WTC11 (cell line): Measurements from ENCODE around the gene PRDM12. TPM values are rescaled to one million over a fixed set of nuclear protein-coding genes. Genes with fewer than 3 reads are reported as not detected.

Experiments used
- ATAC-seq: fragments of 200-7000 bp; cut with Tn5 transposase; 2 replicates; pipeline ENCODE4 v1.10.0; 2021; ENCODE audit warnings: mild to moderate bottlenecking, moderate library complexity
- CTCF ChIA-PET: fragments of 300-600 bp; sonication (Branson Sonifier 250); formaldehyde crosslinking; loops from one replicate; lab custom pipeline; 2021; ENCODE audit warnings: antibody characterized with exemption; lab: Charles Lee
- POLR2A ChIA-PET: fragments of 350-600 bp; sonication (Branson Sonifier 250); formaldehyde crosslinking; loops from one replicate; lab custom pipeline; 2021; ENCODE audit warnings: antibody characterized with exemption; lab: Charles Lee
- DNase-seq: peaks from one replicate; pipeline ENCODE4 v3.0.0; 2021; ENCODE audit warnings: low spot score
- H3K27ac Mint-ChIP-seq: 2 replicates; pipeline ENCODE4 v1.8.0; 2021; ENCODE audit warnings: mixed read lengths
- H3K27me3 Mint-ChIP-seq: 2 replicates; pipeline ENCODE4 v1.8.0; 2021; ENCODE audit warnings: low read depth, mild to moderate bottlenecking, moderate library complexity, mixed read lengths
- H3K36me3 Mint-ChIP-seq: 2 replicates; pipeline ENCODE4 v1.8.0; 2021; ENCODE audit warnings: mixed read lengths
- H3K4me1 Mint-ChIP-seq: 2 replicates; pipeline ENCODE4 v1.8.0; 2022; ENCODE audit warnings: mixed read lengths
- H3K4me3 Mint-ChIP-seq: 2 replicates; pipeline ENCODE4 v1.8.0; 2021; ENCODE audit warnings: mild to moderate bottlenecking, moderate library complexity, mixed read lengths
- H3K9me3 Mint-ChIP-seq: 2 replicates; pipeline ENCODE4 v1.8.0; 2021; ENCODE audit warnings: mixed read lengths
- CREM ChIP-seq: sonication (generic); formaldehyde crosslinking; IDR thresholded peaks from 2 replicates; pipeline ENCODE4 v1.8.1; 2022; ENCODE audit warnings: mild to moderate bottlenecking, missing genetic modification reagents, moderate library complexity
- FOXJ3 ChIP-seq: sonication (generic); formaldehyde crosslinking; IDR thresholded peaks from 2 replicates; pipeline ENCODE4 v1.9.0; 2021; ENCODE audit warnings: missing genetic modification reagents, mild to moderate bottlenecking, borderline replicate concordance
- GABPB1 ChIP-seq: sonication (generic); formaldehyde crosslinking; IDR thresholded peaks from 2 replicates; pipeline ENCODE4 v1.8.1; 2023; ENCODE audit warnings: mild to moderate bottlenecking, missing genetic modification reagents
- HMGA2 ChIP-seq: fragments of 250-450 bp; sonication (Bioruptor Pico); IDR thresholded peaks from 2 replicates; pipeline ENCODE4 v1.4.0; 2021; ENCODE audit warnings: mild to moderate bottlenecking, moderate library complexity
- NR1H2 ChIP-seq: sonication (generic); formaldehyde crosslinking; IDR thresholded peaks from 2 replicates; pipeline ENCODE4 v1.9.0; 2021; ENCODE audit warnings: mild to moderate bottlenecking, moderate library complexity, missing genetic modification reagents
- SMAD3 ChIP-seq: sonication (generic); formaldehyde crosslinking; IDR thresholded peaks from 2 replicates; pipeline ENCODE4 v1.8.0; 2022; ENCODE audit warnings: missing genetic modification reagents, mild to moderate bottlenecking, borderline replicate concordance
- ZNF263 ChIP-seq: sonication (generic); formaldehyde crosslinking; IDR thresholded peaks from 2 replicates; pipeline ENCODE4 v1.8.1; 2022; ENCODE audit warnings: low read depth, mild to moderate bottlenecking, moderate library complexity, missing genetic modification reagents
- ZNF317 ChIP-seq: sonication (generic); formaldehyde crosslinking; IDR thresholded peaks from 2 replicates; pipeline ENCODE4 v1.8.1; 2023; ENCODE audit warnings: low read depth, mild to moderate bottlenecking, moderate library complexity, missing genetic modification reagents, borderline replicate concordance
- ZNF416 ChIP-seq: fragments of 250-450 bp; sonication (Bioruptor Pico); IDR thresholded peaks from 2 replicates; pipeline ENCODE4 v1.9.0; 2021; ENCODE audit warnings: mild to moderate bottlenecking, inconsistent platforms
- ZNF423 ChIP-seq: fragments of 250-450 bp; sonication (Bioruptor Pico); IDR thresholded peaks from 2 replicates; pipeline ENCODE4 v2.1.2; 2022; ENCODE audit warnings: mild to moderate bottlenecking, moderate library complexity
- total RNA-seq: library from RNA; stranded (reverse); gene quantifications from 3 replicates; pipeline ENCODE4 v1.2.3, GENCODE V29; 2021
- TF ChIP-seq, protein P1 (sequence below): fragments of 250-450 bp; sonication (Bioruptor Pico); IDR thresholded peaks from 2 replicates; pipeline ENCODE4 v2.1.2; 2022; ENCODE audit warnings: mild to moderate bottlenecking, moderate library complexity
- TF ChIP-seq, protein P2 (sequence below): fragments of 250-450 bp; sonication (Bioruptor Pico); IDR thresholded peaks from 2 replicates; pipeline ENCODE4 v1.8.0; 2021; ENCODE audit warnings: mild to moderate bottlenecking
- TF ChIP-seq, protein P3 (sequence below): fragments of 250-450 bp; sonication (Bioruptor Pico); IDR thresholded peaks from 2 replicates; pipeline ENCODE4 v1.9.0; 2021; ENCODE audit warnings: mild to moderate bottlenecking
- TF ChIP-seq, protein P4 (sequence below): sonication (generic); formaldehyde crosslinking; IDR thresholded peaks from 2 replicates; pipeline ENCODE4 v1.8.1; 2023; ENCODE audit warnings: mild to moderate bottlenecking, missing genetic modification reagents
- TF ChIP-seq, protein P5 (sequence below): fragments of 250-450 bp; sonication (Bioruptor Pico); IDR thresholded peaks from 2 replicates; pipeline ENCODE4 v1.9.0; 2021; ENCODE audit warnings: moderate library complexity, mild to moderate bottlenecking, inconsistent platforms, borderline replicate concordance
- TF ChIP-seq, protein P6 (sequence below): sonication (generic); formaldehyde crosslinking; IDR thresholded peaks from 2 replicates; pipeline ENCODE4 v1.8.1; 2023; ENCODE audit warnings: mild to moderate bottlenecking, missing genetic modification reagents, moderate library complexity
- TF ChIP-seq, protein P7 (sequence below): sonication (generic); formaldehyde crosslinking; IDR thresholded peaks from 2 replicates; pipeline ENCODE4 v1.8.0; 2022; ENCODE audit warnings: mild to moderate bottlenecking, missing genetic modification reagents

Gene PRDM12
- total RNA-seq, 1 experiment from 2014 or later, result 0.09 TPM

DNA sequence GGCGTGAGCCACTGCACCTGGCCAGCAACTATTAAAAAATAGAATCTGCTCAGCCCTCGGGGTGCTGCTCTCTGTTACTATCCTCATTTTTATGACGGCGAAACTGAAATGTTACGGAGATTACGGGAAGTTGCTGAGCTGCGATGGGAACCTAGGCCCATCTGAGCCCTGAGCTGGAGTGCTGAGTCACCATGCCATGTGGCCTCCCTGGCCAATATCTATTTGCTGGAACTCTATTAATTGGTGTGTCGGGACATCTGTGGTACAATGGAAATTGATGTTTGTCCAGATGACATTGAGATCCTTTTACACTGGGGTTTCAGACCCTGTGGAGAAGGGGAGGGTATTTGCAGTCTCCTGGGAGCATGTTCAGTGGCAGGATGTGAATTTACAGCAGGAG, 8.1 kb downstream of the PRDM12 start:
- TF ChIP-seq NR1H2 (CRISPR knock-in tag) (no peak), SMAD3 (CRISPR knock-in tag) (no peak), CREM (CRISPR knock-in tag) (no peak)
- TF ChIP-seq, protein P1, sequence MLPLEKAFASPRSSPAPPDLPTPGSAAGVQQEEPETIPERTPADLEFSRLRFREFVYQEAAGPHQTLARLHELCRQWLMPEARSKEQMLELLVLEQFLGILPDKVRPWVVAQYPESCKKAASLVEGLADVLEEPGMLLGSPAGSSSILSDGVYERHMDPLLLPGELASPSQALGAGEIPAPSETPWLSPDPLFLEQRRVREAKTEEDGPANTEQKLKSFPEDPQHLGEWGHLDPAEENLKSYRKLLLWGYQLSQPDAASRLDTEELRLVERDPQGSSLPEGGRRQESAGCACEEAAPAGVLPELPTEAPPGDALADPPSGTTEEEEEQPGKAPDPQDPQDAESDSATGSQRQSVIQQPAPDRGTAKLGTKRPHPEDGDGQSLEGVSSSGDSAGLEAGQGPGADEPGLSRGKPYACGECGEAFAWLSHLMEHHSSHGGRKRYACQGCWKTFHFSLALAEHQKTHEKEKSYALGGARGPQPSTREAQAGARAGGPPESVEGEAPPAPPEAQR (CRISPR knock-in tag), result no peak
- TF ChIP-seq, protein P2, sequence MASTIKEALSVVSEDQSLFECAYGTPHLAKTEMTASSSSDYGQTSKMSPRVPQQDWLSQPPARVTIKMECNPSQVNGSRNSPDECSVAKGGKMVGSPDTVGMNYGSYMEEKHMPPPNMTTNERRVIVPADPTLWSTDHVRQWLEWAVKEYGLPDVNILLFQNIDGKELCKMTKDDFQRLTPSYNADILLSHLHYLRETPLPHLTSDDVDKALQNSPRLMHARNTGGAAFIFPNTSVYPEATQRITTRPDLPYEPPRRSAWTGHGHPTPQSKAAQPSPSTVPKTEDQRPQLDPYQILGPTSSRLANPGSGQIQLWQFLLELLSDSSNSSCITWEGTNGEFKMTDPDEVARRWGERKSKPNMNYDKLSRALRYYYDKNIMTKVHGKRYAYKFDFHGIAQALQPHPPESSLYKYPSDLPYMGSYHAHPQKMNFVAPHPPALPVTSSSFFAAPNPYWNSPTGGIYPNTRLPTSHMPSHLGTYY (CRISPR knock-in tag), result no peak
- TF ChIP-seq, protein P3, sequence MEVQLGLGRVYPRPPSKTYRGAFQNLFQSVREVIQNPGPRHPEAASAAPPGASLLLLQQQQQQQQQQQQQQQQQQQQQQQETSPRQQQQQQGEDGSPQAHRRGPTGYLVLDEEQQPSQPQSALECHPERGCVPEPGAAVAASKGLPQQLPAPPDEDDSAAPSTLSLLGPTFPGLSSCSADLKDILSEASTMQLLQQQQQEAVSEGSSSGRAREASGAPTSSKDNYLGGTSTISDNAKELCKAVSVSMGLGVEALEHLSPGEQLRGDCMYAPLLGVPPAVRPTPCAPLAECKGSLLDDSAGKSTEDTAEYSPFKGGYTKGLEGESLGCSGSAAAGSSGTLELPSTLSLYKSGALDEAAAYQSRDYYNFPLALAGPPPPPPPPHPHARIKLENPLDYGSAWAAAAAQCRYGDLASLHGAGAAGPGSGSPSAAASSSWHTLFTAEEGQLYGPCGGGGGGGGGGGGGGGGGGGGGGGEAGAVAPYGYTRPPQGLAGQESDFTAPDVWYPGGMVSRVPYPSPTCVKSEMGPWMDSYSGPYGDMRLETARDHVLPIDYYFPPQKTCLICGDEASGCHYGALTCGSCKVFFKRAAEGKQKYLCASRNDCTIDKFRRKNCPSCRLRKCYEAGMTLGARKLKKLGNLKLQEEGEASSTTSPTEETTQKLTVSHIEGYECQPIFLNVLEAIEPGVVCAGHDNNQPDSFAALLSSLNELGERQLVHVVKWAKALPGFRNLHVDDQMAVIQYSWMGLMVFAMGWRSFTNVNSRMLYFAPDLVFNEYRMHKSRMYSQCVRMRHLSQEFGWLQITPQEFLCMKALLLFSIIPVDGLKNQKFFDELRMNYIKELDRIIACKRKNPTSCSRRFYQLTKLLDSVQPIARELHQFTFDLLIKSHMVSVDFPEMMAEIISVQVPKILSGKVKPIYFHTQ (CRISPR knock-in tag), result no peak
- ChIA-PET CTCF (interaction anchor here (0.7 to 1.3 kb wide), 2 partner anchors 12 to 212 kb away, joined by 3 to 12 read pairs; no protein-coding TSS in a partner anchor), POLR2A (no interaction called here)
- Mint-ChIP-seq H3K4me3 (no peak overlapping the region), H3K36me3 (no peaks in the 10 kb centered on the region), H3K9me3 (no peaks in the 10 kb centered on the region), H3K27ac (no peak overlapping the region), H3K4me1 (no peaks in the 10 kb centered on the region), H3K27me3 (peaks cover 46% of the 10 kb centered on the region)
- DNase-seq (no peak), ATAC-seq (no peak)

DNA sequence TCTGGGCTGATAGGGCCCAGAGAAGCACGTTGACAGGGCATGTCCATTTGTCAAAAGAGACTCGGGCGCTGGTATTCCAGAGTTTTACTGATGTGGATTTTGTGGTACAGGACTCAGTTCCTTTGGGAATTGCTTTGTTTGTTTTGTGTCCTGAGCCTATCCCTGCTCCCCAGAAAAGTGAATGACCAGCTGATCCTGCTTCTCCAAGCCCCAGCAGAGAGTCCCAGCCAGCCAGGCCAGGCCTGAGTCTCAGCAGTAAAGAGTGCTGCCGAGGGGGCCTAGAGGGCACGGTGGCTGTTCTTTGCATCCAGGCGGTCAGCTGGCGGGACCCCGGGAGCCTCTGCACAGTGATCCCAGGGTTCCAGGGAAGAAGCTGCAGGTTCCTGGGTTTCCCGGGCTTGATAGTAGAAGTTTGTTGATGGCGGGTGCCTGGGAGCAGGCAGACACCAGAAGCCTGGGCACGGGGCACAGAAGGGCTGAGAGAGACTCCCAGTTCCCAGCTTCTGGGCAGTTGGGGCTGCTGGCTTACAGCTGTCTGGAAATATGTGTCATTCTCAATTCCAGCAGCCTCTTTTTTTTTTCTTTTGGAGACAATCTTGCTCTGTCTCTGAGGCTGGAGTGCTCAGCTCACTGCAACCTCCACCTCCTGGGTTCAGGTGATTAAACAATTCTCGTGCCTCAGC, 8.7 kb downstream of the PRDM12 start:
- CTCF ChIA-PET, result interaction anchor here (0.7 to 1.3 kb wide), 5 partner anchors 11 to 358 kb away, joined by 3 to 12 read pairs (median 4); no protein-coding TSS in a partner anchor
- DNase-seq, result no peak
- H3K4me1 Mint-ChIP-seq, result no peaks in the 10 kb centered on the region
- POLR2A ChIA-PET, result interaction anchor here (0.7 kb wide), 1 partner anchor 15 kb away, joined by 3 read pairs; no protein-coding TSS in a partner anchor
- peaks cover 46% of the 10 kb centered on the region for H3K27me3 Mint-ChIP-seq
- no peak overlapping the region for H3K27ac Mint-ChIP-seq
- ATAC-seq, result no peak
- no peak overlapping the region for H3K4me3 Mint-ChIP-seq
- no peaks in the 10 kb centered on the region for H3K9me3 Mint-ChIP-seq
- TF ChIP-seq, protein P4, sequence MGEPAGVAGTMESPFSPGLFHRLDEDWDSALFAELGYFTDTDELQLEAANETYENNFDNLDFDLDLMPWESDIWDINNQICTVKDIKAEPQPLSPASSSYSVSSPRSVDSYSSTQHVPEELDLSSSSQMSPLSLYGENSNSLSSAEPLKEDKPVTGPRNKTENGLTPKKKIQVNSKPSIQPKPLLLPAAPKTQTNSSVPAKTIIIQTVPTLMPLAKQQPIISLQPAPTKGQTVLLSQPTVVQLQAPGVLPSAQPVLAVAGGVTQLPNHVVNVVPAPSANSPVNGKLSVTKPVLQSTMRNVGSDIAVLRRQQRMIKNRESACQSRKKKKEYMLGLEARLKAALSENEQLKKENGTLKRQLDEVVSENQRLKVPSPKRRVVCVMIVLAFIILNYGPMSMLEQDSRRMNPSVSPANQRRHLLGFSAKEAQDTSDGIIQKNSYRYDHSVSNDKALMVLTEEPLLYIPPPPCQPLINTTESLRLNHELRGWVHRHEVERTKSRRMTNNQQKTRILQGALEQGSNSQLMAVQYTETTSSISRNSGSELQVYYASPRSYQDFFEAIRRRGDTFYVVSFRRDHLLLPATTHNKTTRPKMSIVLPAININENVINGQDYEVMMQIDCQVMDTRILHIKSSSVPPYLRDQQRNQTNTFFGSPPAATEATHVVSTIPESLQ (CRISPR knock-in tag), result no peak
- TF ChIP-seq, protein P5, sequence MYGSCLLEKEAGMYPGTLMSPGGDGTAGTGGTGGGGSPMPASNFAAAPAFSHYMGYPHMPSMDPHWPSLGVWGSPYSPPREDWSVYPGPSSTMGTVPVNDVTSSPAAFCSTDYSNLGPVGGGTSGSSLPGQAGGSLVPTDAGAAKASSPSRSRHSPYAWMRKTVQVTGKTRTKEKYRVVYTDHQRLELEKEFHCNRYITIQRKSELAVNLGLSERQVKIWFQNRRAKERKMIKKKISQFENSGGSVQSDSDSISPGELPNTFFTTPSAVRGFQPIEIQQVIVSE (CRISPR knock-in tag), result no peak
- no peaks in the 10 kb centered on the region for H3K36me3 Mint-ChIP-seq

DNA sequence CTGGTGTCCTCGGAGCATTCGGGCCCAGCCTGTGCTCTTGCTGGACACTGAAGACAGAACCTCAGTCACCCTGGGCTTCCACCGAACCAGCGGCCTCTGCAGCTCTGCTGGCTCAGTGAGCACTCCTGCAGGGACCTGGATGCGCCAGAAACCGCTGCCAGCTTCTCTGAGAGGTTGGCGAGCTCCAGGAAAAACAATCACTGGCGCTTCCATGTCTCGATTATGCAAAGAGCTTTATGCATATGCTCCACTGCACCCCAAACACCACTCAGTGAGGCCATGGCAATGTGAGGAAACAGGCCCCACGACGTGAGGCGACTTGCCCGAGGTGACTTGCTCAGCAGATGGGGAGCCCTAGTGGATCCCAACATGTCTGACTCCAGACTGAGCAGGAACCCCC, 11.0 kb downstream of the PRDM12 start:
- no peak overlapping the region for H3K27ac Mint-ChIP-seq
- ChIA-PET CTCF (no interaction called here), POLR2A (no interaction called here)
- ATAC-seq, result no peak
- H3K9me3 Mint-ChIP-seq, result no peaks in the 10 kb centered on the region
- peaks cover 48% of the 10 kb centered on the region for H3K27me3 Mint-ChIP-seq
- H3K36me3 Mint-ChIP-seq, result no peaks in the 10 kb centered on the region
- DNase-seq, result no peak
- H3K4me3 Mint-ChIP-seq, result no peak overlapping the region
- H3K4me1 Mint-ChIP-seq, result no peaks in the 10 kb centered on the region
- TF ChIP-seq GABPB1 (CRISPR knock-in tag) (no peak), ZNF423 (CRISPR knock-in tag) (no peak), FOXJ3 (CRISPR knock-in tag) (no peak), ZNF263 (CRISPR knock-in tag) (no peak), HMGA2 (CRISPR knock-in tag) (no peak), ZNF317 (CRISPR knock-in tag) (no peak), ZNF416 (CRISPR knock-in tag) (no peak)
- TF ChIP-seq, protein P3 (CRISPR knock-in tag), result no peak
- TF ChIP-seq, protein P6, sequence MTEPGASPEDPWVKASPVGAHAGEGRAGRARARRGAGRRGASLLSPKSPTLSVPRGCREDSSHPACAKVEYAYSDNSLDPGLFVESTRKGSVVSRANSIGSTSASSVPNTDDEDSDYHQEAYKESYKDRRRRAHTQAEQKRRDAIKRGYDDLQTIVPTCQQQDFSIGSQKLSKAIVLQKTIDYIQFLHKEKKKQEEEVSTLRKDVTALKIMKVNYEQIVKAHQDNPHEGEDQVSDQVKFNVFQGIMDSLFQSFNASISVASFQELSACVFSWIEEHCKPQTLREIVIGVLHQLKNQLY (CRISPR knock-in tag), result no peak
- TF ChIP-seq, protein P7, sequence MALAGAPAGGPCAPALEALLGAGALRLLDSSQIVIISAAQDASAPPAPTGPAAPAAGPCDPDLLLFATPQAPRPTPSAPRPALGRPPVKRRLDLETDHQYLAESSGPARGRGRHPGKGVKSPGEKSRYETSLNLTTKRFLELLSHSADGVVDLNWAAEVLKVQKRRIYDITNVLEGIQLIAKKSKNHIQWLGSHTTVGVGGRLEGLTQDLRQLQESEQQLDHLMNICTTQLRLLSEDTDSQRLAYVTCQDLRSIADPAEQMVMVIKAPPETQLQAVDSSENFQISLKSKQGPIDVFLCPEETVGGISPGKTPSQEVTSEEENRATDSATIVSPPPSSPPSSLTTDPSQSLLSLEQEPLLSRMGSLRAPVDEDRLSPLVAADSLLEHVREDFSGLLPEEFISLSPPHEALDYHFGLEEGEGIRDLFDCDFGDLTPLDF (CRISPR knock-in tag), result no peak
